Stomach (tissue), 9 donors: Measurements from ENCODE around the gene PTPRM. TPM values are rescaled to one million over a fixed set of nuclear protein-coding genes. Genes with fewer than 3 reads are reported as not detected.

Source experiments
- DNase-seq, 2 donors: peaks; one replicate each; pipeline versions ENCODE4 v3.0.0 to v3.0.0-alpha.2; 2013 to 2019
- H3K27ac ChIP-seq, 5 donors: fragments of 200-600 bp in 4 of 5; sonication (generic) in 4 of 5; one replicate each; pipeline ENCODE4 v1.5.1; 2013 to 2019; ENCODE audit warnings: mild to moderate bottlenecking in 1 of 5, moderate library complexity in 1 of 5
- H3K27me3 ChIP-seq, 3 donors: fragments of 200-600 bp; sonication (generic); one replicate each; pipeline ENCODE4 v1.5.1; 2017 to 2019; ENCODE audit warnings: mixed run types in 1 of 3
- H3K36me3 ChIP-seq, 4 donors: fragments of 200-600 bp; sonication (generic); 1 replicate in 3 of 4; 2 replicates in 1 of 4; pipeline ENCODE4 v1.5.1; 2016 to 2019
- H3K4me1 ChIP-seq, 4 donors: fragments of 200-600 bp; sonication (generic); one replicate each; pipeline ENCODE4 v1.5.1; 2016 to 2019
- H3K4me3 ChIP-seq, 4 donors: fragments of 200-600 bp; sonication (generic) in 3 of 4; one replicate each; pipeline ENCODE4 v1.5.1; 2016 to 2019; ENCODE audit warnings: mild to moderate bottlenecking in 1 of 4
- H3K9me3 ChIP-seq, 4 donors: fragments of 200-600 bp; sonication (generic); one replicate each; pipeline ENCODE4 v1.5.1; 2016 to 2019
- EP300 ChIP-seq: sonication (generic); formaldehyde crosslinking; IDR thresholded peaks from one replicate; pipeline ENCODE4 v1.6.1; 2017; ENCODE audit warnings: antibody characterized with exemption
- POLR2A ChIP-seq, 4 donors: fragments of 450-650 bp; IDR thresholded peaks; one replicate each; pipeline ENCODE4 v1.6.1; 2016; ENCODE audit warnings: antibody characterized with exemption in 4 of 4, control low read depth in 2 of 4, mild to moderate bottlenecking in 1 of 4, moderate library complexity in 1 of 4
- POLR2AphosphoS5 ChIP-seq, 3 donors: sonication (generic); formaldehyde crosslinking; IDR thresholded peaks; one replicate each; pipeline ENCODE4 v1.6.1; 2016; ENCODE audit warnings: antibody characterized with exemption in 3 of 3
- WGBS, 5 donors: extraction: QIAGEN DNeasy Blood & Tissue Kit in 3 of 5; methylation state at CpG; one replicate each; pipeline versions ENCODE4 v1.1.5 to v1.1.7; 2013 to 2018; 5-methylcytosine and 5-hydroxymethylcytosine counted together
- intact Hi-C: fragments of 100-400 bp; cut with DNase I; formaldehyde crosslinking; loops from one replicate; pipeline ENCODE4 v1.15.1; 2023; ENCODE audit warnings: low total_unique reads
- polyA plus RNA-seq, 3 donors: library from polyadenylated mRNA; stranded (reverse); fragments of 200-250 nt; gene quantifications; one replicate each; pipeline ENCODE4 v1.2.3, GENCODE V29; 2013
- total RNA-seq, 5 donors: library from RNA; depleted of rRNA; stranded (reverse); fragments of >200 nt; gene quantifications; one replicate each; pipeline versions ENCODE4 v1.1.0 to v1.2.3, GENCODE V29; 2014 to 2016
- TF ChIP-seq, protein P1 (sequence below), 7 experiments: fragments of 450-650 bp in 4 of 7; fragments of 200-600 bp in 3 of 7; sonication (generic) in 3 of 7; IDR thresholded peaks; one replicate each; pipeline ENCODE4 v1.5.1; 2016 to 2019; ENCODE audit warnings: antibody characterized with exemption in 7 of 7, control low read depth in 2 of 7, mild to moderate bottlenecking in 1 of 7
- donor health status: healthy with polysubstance abuse.
- donor health status: Bipolar disorder and iron deficiency.
- donor health status: healthy.

Gene PTPRM
- total and polyA plus RNA-seq, 8 donors = 7.5 to 246 (median 58.2) TPM

DNA sequence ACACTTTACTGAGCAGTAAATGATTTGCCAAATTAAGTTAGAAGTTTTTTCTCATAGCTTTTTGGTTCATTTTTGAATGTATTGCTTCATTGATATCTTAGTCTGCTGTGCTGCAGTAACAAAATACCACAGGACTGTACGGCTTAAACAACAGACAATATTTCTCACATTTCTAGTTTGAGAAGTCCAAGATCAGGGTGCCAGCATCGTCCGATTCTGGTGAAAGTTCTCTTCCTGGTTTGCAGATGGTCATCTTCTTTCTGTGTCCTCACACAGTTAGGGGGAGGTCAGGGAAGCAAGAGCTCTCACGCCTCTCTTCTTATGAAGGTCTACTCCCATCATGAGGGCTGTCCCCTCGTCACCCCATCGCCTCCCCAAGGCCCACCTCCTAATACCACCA, 325.4 kb downstream of the PTPRM start:
- Histone ChIP-seq H3K27me3 (no peaks in the 10 kb centered on the region), H3K36me3 (no peaks in the 10 kb centered on the region), H3K4me1 (peaks cover 0 to 11% (median 4%) of the 10 kb centered on the region in 4 donors), H3K4me3 (no peak overlapping the region), H3K27ac (no peak overlapping the region), H3K9me3 (no peaks in the 10 kb centered on the region)
- DNase-seq = no peak
- no peak for TF ChIP-seq POLR2AphosphoS5 (IDR thresholded peaks at IDR 0.05)
- intact Hi-C loops = no loop called here
- 91 to 95% (median 93%) methylated on average over 6 of the region's 6 CpGs for WGBS, 5 donors

DNA sequence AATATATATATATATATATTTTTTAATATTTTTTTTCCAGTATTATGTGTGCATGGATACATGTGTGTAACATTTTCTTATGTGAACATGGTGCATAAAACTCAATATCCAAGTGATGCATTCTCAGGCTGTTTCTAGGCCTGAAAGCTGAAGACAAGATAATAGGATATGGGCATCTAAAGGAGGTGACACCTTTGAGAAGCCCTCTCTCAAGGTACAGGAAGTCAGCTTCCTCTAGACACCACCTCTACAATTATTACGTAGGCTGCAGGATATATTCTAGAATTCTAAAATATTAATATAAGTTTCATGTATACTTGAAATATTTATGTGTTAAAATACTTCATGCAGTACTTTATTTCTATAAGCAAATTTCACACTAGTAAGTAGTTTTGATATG, 327.5 kb downstream of the PTPRM start:
- H3K27ac ChIP-seq = no peak overlapping the region
- 91 to 100% (median 94%) methylated on average over 1 of the region's 1 CpG for WGBS, 5 donors
- H3K27me3 ChIP-seq = no peaks in the 10 kb centered on the region
- H3K36me3 ChIP-seq = no peaks in the 10 kb centered on the region
- peaks cover 0 to 14% (median 4%) of the 10 kb centered on the region in 4 donors for H3K4me1 ChIP-seq
- no peak for DNase-seq
- no peak overlapping the region for H3K4me3 ChIP-seq
- intact Hi-C loops = no loop called here
- TF ChIP-seq POLR2A (IDR thresholded peaks at IDR 0.05) (no peak), EP300 (no peak), POLR2AphosphoS5 (IDR thresholded peaks at IDR 0.05) (no peak)
- TF ChIP-seq, protein P1, sequence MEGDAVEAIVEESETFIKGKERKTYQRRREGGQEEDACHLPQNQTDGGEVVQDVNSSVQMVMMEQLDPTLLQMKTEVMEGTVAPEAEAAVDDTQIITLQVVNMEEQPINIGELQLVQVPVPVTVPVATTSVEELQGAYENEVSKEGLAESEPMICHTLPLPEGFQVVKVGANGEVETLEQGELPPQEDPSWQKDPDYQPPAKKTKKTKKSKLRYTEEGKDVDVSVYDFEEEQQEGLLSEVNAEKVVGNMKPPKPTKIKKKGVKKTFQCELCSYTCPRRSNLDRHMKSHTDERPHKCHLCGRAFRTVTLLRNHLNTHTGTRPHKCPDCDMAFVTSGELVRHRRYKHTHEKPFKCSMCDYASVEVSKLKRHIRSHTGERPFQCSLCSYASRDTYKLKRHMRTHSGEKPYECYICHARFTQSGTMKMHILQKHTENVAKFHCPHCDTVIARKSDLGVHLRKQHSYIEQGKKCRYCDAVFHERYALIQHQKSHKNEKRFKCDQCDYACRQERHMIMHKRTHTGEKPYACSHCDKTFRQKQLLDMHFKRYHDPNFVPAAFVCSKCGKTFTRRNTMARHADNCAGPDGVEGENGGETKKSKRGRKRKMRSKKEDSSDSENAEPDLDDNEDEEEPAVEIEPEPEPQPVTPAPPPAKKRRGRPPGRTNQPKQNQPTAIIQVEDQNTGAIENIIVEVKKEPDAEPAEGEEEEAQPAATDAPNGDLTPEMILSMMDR (IDR thresholded peaks at IDR 0.05) = no peak
- no peaks in the 10 kb centered on the region for H3K9me3 ChIP-seq

DNA sequence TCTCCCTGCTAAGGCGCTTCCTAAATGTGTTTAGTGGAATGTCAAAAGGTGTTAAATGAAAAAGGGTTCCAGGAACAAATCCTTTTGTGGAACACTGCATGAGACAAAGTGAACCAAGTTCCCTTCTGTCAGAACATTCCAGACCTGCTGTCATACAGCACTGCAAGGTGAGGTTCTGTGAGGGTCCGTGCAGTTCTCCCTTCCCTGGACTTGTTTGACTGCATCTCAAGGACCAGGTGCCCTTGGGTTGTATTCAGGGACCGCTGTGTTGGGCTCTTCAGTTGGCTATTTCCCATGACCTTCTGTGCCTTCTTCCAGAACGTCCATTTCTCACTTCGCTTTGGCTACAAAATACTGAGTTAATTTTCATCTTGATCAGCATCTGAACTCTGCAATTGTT, 328.2 kb downstream of the PTPRM start:
- H3K27me3 ChIP-seq = no peaks in the 10 kb centered on the region
- WGBS, 5 donors = 89 to 91% (median 90%) methylated on average over 5 of the region's 5 CpGs
- no peak for DNase-seq
- intact Hi-C loops = no loop called here
- no peak overlapping the region for H3K4me3 ChIP-seq
- H3K36me3 ChIP-seq = no peaks in the 10 kb centered on the region
- H3K27ac ChIP-seq = no peak overlapping the region
- H3K9me3 ChIP-seq = no peaks in the 10 kb centered on the region
- peaks cover 0 to 11% (median under 1%) of the 10 kb centered on the region in 4 donors for H3K4me1 ChIP-seq
- TF ChIP-seq EP300 (no peak), POLR2A (IDR thresholded peaks at IDR 0.05) (no peak), POLR2AphosphoS5 (IDR thresholded peaks at IDR 0.05) (no peak)
- TF ChIP-seq, protein P1 (IDR thresholded peaks at IDR 0.05) = no peak

DNA sequence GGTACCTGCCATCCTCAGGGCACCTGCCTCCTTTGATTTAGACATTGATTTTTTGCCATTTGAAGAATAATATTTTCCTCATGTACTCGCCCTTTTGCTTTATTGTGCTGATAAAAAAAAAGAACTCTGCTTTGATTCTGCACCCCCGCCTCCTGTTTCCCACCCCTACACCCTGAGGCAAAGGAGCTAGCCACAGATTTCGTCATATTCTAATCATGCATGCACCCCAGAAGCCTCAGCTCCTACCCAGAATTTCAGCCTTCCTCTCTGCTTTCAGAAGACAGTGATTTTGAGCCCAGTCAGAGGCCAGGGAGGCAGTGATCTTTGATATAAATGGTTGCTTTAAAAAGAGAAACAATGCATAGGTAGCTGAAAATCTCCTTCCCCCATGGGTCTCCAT, 329.0 kb downstream of the PTPRM start:
- WGBS, 5 donors = 81 to 93% (median 86%) methylated on average over 3 of the region's 3 CpGs

DNA sequence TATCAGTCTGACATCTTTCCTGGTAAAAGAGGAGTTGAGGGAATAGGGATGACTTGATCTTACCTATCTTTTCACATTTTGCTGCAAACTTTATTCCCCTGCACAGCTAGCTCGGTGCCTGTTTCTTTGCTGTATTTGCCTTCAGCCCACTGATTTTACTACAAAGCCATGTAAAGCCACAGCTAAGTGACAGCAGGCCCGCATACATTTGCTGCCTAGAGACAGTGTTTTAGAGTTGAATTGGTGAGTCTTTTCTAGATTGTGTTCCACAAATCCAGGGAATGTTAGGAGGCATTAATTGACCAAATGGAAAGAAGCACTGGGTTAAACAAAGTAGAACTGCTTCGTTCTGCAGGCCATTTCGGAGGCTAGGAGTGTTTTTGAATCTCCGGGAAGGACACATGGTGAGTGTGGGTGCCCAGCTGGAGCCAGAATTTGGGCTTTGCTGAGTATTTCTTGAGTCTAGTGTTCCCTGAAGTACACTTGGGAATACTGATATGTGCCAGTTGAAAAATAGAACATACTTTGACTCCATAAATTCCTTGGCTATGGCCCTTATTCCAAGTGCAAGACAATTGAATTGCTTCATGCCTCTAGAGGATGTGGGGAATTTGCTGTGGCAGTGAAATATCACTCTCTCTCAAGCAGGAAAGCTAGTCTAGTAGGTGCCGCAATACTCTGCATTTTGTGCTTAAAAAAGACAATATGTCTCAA, 329.8 kb downstream of the PTPRM start:
- Histone ChIP-seq H3K36me3 (no peaks in the 10 kb centered on the region), H3K27ac (no peak overlapping the region), H3K4me3 (no peak overlapping the region), H3K4me1 (peaks cover 0 to 18% (median 5%) of the 10 kb centered on the region in 4 donors), H3K27me3 (no peaks in the 10 kb centered on the region), H3K9me3 (no peaks in the 10 kb centered on the region)
- WGBS, 5 donors = 85 to 92% (median 88%) methylated on average over 6 of the region's 6 CpGs
- DNase-seq = no peak
- intact Hi-C loops = no loop called here
- TF ChIP-seq, protein P1 (IDR thresholded peaks at IDR 0.05) = no peak
- TF ChIP-seq POLR2AphosphoS5 (IDR thresholded peaks at IDR 0.05) = no peak
- TF ChIP-seq POLR2A (IDR thresholded peaks at IDR 0.05) = no peak
- TF ChIP-seq EP300 = no peak

More for the DNA sequence above, 329.0 kb downstream of the PTPRM start:
- Histone ChIP-seq H3K27ac (no peak overlapping the region), H3K9me3 (no peaks in the 10 kb centered on the region), H3K4me3 (no peak overlapping the region), H3K36me3 (no peaks in the 10 kb centered on the region), H3K27me3 (no peaks in the 10 kb centered on the region), H3K4me1 (peaks cover 0 to 10% (median under 1%) of the 10 kb centered on the region in 4 donors)
- no peak for DNase-seq
- intact Hi-C loops = no loop called here
- TF ChIP-seq POLR2AphosphoS5 (IDR thresholded peaks at IDR 0.05) = no peak
